ENCODE data around the gene DTD1. TPM values are rescaled to one million over a fixed set of nuclear protein-coding genes. Genes with fewer than 3 reads are reported as not detected.

Gene DTD1
- total and polyA plus RNA-seq, 9 donors: 11.9 to 22.9 (median 17.6) TPM

GRCh38 chr20:18719426-18719825, 131.6 kb downstream of the DTD1 start:
- no peaks in the 10 kb centered on the region for H3K27me3 ChIP-seq (ENCODE audit: control insufficient read depth, insufficient read depth, low read length)
- no peaks in the 10 kb centered on the region for H3K36me3 ChIP-seq (ENCODE audit: control insufficient read depth, insufficient read depth, low read length)
- 94% methylated on average over 3 of the region's 3 CpGs for WGBS (ENCODE audit: insufficient coverage)
- H3K4me1 ChIP-seq (ENCODE audit: control insufficient read depth, insufficient read depth, low read length): peaks cover 3% of the 10 kb centered on the region
- peaks cover 3% of the 10 kb centered on the region for H3K9me3 ChIP-seq (replicated peaks; ENCODE audit: control insufficient read depth, low read depth, low read length)
- no peak overlapping the region for H3K27ac ChIP-seq (ENCODE audit: low read length)
- DNase-seq: no peak
- no peak overlapping the region for H3K4me3 ChIP-seq (ENCODE audit: low read length)

- peak; percentile 11 for DNase-seq
- H3K9me3 ChIP-seq (replicated peaks; ENCODE audit: control insufficient read depth, low read depth, low read length): peaks cover 3% of the 10 kb centered on the region
- H3K4me1 ChIP-seq (ENCODE audit: control insufficient read depth, insufficient read depth, low read length): peaks cover 3% of the 10 kb centered on the region
- peak overlapping the region; percentile 13 for H3K27ac ChIP-seq (ENCODE audit: low read length)
- no peaks in the 10 kb centered on the region for H3K36me3 ChIP-seq (ENCODE audit: control insufficient read depth, insufficient read depth, low read length)
- 88% methylated on average over 6 of the region's 9 CpGs for WGBS (ENCODE audit: insufficient coverage)
- no peak overlapping the region for H3K4me3 ChIP-seq (ENCODE audit: low read length)
- no peaks in the 10 kb centered on the region for H3K27me3 ChIP-seq (ENCODE audit: control insufficient read depth, insufficient read depth, low read length)
Measured at GRCh38 chr20:18721551-18722115, 133.8 kb downstream of the DTD1 start.

GRCh38 chr20:18722371-18722770, 134.5 kb downstream of the DTD1 start:
- Histone ChIP-seq H3K4me1 (ENCODE audit: control insufficient read depth, insufficient read depth, low read length) (peaks cover 3% of the 10 kb centered on the region), H3K36me3 (ENCODE audit: control insufficient read depth, insufficient read depth, low read length) (no peaks in the 10 kb centered on the region), H3K9me3 (replicated peaks; ENCODE audit: control insufficient read depth, low read depth, low read length) (peaks cover 3% of the 10 kb centered on the region), H3K4me3 (ENCODE audit: low read length) (no peak overlapping the region), H3K27ac (ENCODE audit: low read length) (no peak overlapping the region), H3K27me3 (ENCODE audit: control insufficient read depth, insufficient read depth, low read length) (no peaks in the 10 kb centered on the region)
- no peak for DNase-seq
- 67% methylated on average over 1 of the region's 1 CpG for WGBS (ENCODE audit: insufficient coverage)

GRCh38 chr20:18724077-18724476, 136.2 kb downstream of the DTD1 start:
- H3K36me3 ChIP-seq (ENCODE audit: control insufficient read depth, insufficient read depth, low read length): no peaks in the 10 kb centered on the region
- H3K4me1 ChIP-seq (ENCODE audit: control insufficient read depth, insufficient read depth, low read length): peaks cover 3% of the 10 kb centered on the region
- H3K27ac ChIP-seq (ENCODE audit: low read length): no peak overlapping the region
- 85% methylated on average over 2 of the region's 3 CpGs for WGBS (ENCODE audit: insufficient coverage)
- H3K27me3 ChIP-seq (ENCODE audit: control insufficient read depth, insufficient read depth, low read length): no peaks in the 10 kb centered on the region
- no peak overlapping the region for H3K4me3 ChIP-seq (ENCODE audit: low read length)
- DNase-seq: no peak
- peaks cover 3% of the 10 kb centered on the region for H3K9me3 ChIP-seq (replicated peaks; ENCODE audit: control insufficient read depth, low read depth, low read length)

GRCh38 chr20:18724788-18725464, 137.1 kb downstream of the DTD1 start:
- H3K9me3 ChIP-seq (replicated peaks; ENCODE audit: control insufficient read depth, low read depth, low read length): peaks cover 3% of the 10 kb centered on the region
- 65% methylated on average over 3 of the region's 4 CpGs for WGBS (ENCODE audit: insufficient coverage)
- H3K27me3 ChIP-seq (ENCODE audit: control insufficient read depth, insufficient read depth, low read length): no peaks in the 10 kb centered on the region
- H3K27ac ChIP-seq (ENCODE audit: low read length): no peak overlapping the region
- no peak overlapping the region for H3K4me3 ChIP-seq (ENCODE audit: low read length)
- DNase-seq: no peak
- H3K36me3 ChIP-seq (ENCODE audit: control insufficient read depth, insufficient read depth, low read length): no peaks in the 10 kb centered on the region
- H3K4me1 ChIP-seq (ENCODE audit: control insufficient read depth, insufficient read depth, low read length): peaks cover 3% of the 10 kb centered on the region

- Histone ChIP-seq H3K4me3 (ENCODE audit: low read length) (no peak overlapping the region), H3K36me3 (ENCODE audit: control insufficient read depth, insufficient read depth, low read length) (no peaks in the 10 kb centered on the region), H3K9me3 (replicated peaks; ENCODE audit: control insufficient read depth, low read depth, low read length) (no peaks in the 10 kb centered on the region), H3K27ac (ENCODE audit: low read length) (no peak overlapping the region), H3K27me3 (ENCODE audit: control insufficient read depth, insufficient read depth, low read length) (no peaks in the 10 kb centered on the region), H3K4me1 (ENCODE audit: control insufficient read depth, insufficient read depth, low read length) (no peaks in the 10 kb centered on the region)
- DNase-seq: no peak
- WGBS (ENCODE audit: insufficient coverage): 91% methylated on average over 9 of the region's 9 CpGs
Measured at GRCh38 chr20:18727032-18727508, 139.2 kb downstream of the DTD1 start.

GRCh38 chr20:18728165-18728869, 140.5 kb downstream of the DTD1 start:
- DNase-seq: no peak
- no peak overlapping the region for H3K27ac ChIP-seq (ENCODE audit: low read length)
- no peaks in the 10 kb centered on the region for H3K27me3 ChIP-seq (ENCODE audit: control insufficient read depth, insufficient read depth, low read length)
- H3K36me3 ChIP-seq (ENCODE audit: control insufficient read depth, insufficient read depth, low read length): no peaks in the 10 kb centered on the region
- no peak overlapping the region for H3K4me3 ChIP-seq (ENCODE audit: low read length)
- no peaks in the 10 kb centered on the region for H3K4me1 ChIP-seq (ENCODE audit: control insufficient read depth, insufficient read depth, low read length)
- WGBS (ENCODE audit: insufficient coverage): 59% methylated on average over 2 of the region's 8 CpGs
- H3K9me3 ChIP-seq (replicated peaks; ENCODE audit: control insufficient read depth, low read depth, low read length): no peaks in the 10 kb centered on the region

- no peak for DNase-seq
- no peak overlapping the region for H3K27ac ChIP-seq (ENCODE audit: low read length)
- H3K36me3 ChIP-seq (ENCODE audit: control insufficient read depth, insufficient read depth, low read length): no peaks in the 10 kb centered on the region
- WGBS (ENCODE audit: insufficient coverage): 87% methylated on average over 3 of the region's 5 CpGs
- H3K4me1 ChIP-seq (ENCODE audit: control insufficient read depth, insufficient read depth, low read length): no peaks in the 10 kb centered on the region
- H3K9me3 ChIP-seq (replicated peaks; ENCODE audit: control insufficient read depth, low read depth, low read length): no peaks in the 10 kb centered on the region
- H3K27me3 ChIP-seq (ENCODE audit: control insufficient read depth, insufficient read depth, low read length): no peaks in the 10 kb centered on the region
- H3K4me3 ChIP-seq (ENCODE audit: low read length): no peak overlapping the region
Measured at GRCh38 chr20:18728870-18729224, 141.0 kb downstream of the DTD1 start.

GRCh38 chr20:18729231-18729825, 141.5 kb downstream of the DTD1 start:
- no peaks in the 10 kb centered on the region for H3K36me3 ChIP-seq (ENCODE audit: control insufficient read depth, insufficient read depth, low read length)
- no peak overlapping the region for H3K4me3 ChIP-seq (ENCODE audit: low read length)
- no peaks in the 10 kb centered on the region for H3K9me3 ChIP-seq (replicated peaks; ENCODE audit: control insufficient read depth, low read depth, low read length)
- 57% methylated on average over 3 of the region's 6 CpGs for WGBS (ENCODE audit: insufficient coverage)
- no peak overlapping the region for H3K27ac ChIP-seq (ENCODE audit: low read length)
- DNase-seq: no peak
- no peaks in the 10 kb centered on the region for H3K27me3 ChIP-seq (ENCODE audit: control insufficient read depth, insufficient read depth, low read length)
- H3K4me1 ChIP-seq (ENCODE audit: control insufficient read depth, insufficient read depth, low read length): no peaks in the 10 kb centered on the region

- Histone ChIP-seq H3K36me3 (ENCODE audit: control insufficient read depth, insufficient read depth, low read length) (no peaks in the 10 kb centered on the region), H3K27me3 (ENCODE audit: control insufficient read depth, insufficient read depth, low read length) (no peaks in the 10 kb centered on the region), H3K9me3 (replicated peaks; ENCODE audit: control insufficient read depth, low read depth, low read length) (no peaks in the 10 kb centered on the region), H3K4me3 (ENCODE audit: low read length) (no peak overlapping the region), H3K4me1 (ENCODE audit: control insufficient read depth, insufficient read depth, low read length) (no peaks in the 10 kb centered on the region), H3K27ac (ENCODE audit: low read length) (no peak overlapping the region)
- no peak for DNase-seq
- whole genome bisulfite sequencing (ENCODE audit: insufficient coverage): no CpG with 5 or more reads among the region's 1 CpG
Measured at GRCh38 chr20:18731940-18732339, 144.1 kb downstream of the DTD1 start.

Measured in muscle of leg (tissue), 11 donors.